Pulmonary artery endothelial cell (primary cell): ENCODE measurements around the gene CPOX. TPM values are rescaled to one million over a fixed set of nuclear protein-coding genes. Genes with fewer than 3 reads are reported as not detected.
"Not testable (repeated sequence)": the region's sequence is repeated elsewhere in the genome, so short reads cannot be mapped to it uniquely, and the experiment has no call there.

ENCODE experiments used
- DNase-seq: peaks from one replicate; pipeline ENCODE4 v3.0.0-alpha.2; 2011; ENCODE audit warnings: low read depth, low spot score
- total RNA-seq: library from RNA; depleted of rRNA; stranded (reverse); fragments of >200 nt; gene quantifications from 2 replicates; pipeline ENCODE4 v1.2.3, GENCODE V29; 2014

CPOX gene
- total RNA-seq, 1 donor from 2014 or later = 25.6 TPM

DNA sequence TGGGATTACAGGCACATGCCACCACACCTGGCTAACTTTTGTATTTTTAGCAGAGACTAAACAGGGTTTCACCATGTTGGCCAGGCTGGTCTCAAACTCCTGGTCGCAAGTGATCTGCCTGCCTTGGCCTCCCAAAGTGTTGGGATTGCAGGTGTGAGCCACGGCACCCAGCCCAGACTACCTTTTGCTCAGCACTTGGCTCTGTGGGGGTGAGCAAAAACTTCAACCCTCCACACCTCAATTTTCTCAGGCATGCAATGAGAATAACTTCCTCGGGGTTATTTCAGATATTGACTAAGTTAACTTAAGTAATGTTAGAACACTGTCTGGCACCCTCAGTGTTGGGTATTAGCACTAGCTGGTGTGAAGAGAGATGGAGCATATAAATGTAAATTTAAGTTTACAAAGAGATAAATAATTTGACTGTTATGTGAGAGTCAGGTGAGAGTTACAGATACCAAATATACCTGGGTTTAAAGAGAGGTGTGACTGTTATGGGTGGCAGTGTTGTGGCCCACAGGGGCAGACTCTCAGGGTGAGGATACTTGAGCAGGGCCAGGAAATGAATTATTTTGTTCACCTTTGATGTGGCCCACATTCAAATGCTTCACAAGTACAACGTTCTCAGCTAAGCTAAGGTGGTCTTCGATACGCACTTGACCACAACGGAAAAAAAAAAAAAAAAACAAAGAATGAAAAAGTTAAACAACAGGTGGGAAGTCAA lies 29.0 kb downstream of the CPOX start:
- DNase-seq = no peak

DNA sequence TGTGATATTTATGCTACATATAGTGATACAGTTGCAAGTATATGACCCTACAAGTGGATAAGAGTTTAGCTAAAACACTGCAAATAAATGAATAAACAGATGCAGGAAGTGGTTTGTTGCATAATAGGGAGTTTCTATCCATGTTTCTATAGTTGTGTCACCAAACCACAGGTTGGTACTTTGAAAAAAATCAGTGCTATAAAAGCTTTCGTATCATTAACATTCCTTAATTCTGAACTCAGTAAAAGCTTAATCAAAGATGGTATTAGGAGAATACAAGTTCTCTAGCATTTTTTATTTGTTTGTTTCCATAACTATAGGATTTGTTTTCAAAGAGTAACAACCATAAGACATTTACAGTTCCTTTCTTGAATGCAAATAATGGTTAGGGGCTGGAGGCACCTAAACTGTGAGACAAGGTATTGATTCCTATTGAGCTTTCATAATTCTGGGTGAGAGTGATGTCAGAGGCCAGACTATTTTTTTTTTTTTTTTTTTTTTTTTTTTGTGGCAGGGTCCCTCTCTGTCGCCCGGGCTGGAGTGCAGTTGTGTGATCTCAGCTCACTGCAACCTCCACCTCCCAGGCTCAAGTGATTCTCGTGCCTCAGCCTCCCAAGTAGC lies 29.6 kb downstream of the CPOX start:
- no peak for DNase-seq

DNA sequence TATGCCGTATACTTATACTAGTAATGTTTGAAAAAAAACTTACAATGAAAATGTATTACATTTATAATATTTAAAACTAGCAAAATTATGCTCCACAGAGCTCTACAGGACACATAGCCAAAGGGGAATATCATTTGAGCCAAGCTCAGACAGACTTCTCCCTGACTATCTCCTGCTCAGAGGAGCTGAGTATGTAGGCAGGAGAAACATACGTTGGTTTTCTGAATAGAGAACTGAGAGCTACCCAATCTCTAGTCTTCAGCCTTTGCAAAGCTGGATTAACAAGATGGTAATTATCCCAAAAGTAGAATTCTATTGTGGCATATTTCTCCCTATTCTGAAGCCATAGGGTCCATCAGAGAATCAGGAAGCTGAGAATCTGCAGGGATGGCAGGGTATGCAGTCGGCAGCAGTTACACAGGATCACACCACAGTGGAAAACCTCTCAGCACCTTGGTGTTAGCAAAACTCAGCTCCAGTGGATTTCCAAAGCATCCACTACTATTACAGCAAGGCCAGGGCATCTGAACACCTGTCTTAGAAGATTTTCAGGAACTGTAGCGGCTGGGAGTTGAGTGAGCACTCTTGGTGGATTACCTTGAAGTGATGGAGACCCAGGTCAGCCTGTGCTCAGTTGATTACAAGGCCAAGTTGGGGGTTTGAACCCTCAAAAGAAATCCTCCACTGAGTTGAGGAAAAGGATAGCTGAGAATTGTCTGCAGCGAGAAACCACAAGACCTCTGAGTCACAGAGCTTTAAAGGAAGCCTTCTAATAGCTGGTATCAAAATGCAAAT lies 31.5 kb downstream of the CPOX start:
- no peak for DNase-seq

DNA sequence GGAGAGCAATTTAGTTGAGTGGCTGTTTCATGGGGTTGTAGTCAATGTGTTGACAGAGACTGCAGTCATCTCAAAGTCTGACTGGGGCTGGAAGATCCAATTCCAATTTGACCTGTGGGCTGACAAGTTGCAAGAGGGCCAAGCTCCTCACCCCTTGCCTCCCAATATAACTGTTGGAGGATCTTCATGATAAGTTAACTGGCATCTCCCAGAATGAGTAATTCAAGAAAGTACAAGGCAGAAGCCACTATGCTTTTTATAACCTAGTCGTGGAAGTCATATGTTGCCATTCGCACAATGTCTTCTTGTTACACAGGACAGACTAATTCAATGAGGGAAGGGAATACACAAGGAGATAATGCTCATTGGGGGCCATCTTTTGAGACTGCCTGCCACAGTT lies 32.5 kb downstream of the CPOX start:
- DNase-seq = no peak

DNA sequence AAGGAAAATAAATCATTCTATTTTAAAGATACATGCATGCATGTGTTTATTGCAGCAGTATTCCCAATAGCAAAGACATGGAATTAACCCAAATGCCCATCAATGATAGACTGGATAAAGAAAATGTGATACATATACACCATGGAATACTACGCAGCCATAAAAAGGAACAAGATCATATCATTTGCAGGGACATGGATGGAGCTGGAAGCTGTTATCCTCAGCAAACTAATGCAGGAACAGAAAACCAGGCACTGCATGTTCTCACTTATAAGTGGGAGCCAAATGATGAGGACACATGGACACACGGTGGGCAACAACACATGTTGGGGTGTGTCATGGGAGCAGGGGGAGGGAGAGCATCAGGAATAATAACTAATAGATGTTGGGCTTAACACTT lies 33.6 kb downstream of the CPOX start:
- DNase-seq = not testable (repeated sequence)

DNA sequence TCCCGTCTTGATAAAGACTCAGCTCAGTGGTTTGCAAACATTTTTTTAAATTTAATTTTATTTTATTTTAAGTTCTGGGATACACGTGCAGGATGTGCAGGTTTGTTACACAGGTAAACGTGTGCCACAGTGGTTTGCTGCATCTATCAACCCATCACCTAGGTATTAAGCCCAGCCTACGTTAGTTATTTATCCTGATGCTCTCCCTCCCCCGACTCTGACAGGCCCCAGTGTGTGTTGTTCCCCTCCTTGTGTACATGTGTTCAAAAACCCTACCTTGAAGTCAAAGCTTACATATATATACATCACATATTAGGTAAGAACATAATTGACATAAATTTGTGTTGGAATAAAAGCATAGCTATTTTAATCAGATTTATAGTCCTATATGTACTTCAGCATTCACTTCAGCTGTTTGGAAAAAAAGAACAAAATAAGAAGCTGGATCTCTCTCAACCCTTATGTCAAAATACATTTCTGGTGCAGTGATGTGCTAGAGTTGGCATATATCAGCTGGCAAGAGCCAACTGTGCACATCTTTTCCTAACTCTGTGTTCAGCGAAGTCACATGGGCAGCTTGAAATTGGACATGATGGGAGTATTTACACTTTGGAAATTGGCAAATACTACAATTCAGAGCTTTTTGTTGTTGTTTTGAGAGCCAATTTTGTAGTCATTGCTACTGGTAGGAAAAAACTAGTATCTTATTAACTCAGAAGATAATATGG lies 35.1 kb downstream of the CPOX start:
- DNase-seq = no peak

DNA sequence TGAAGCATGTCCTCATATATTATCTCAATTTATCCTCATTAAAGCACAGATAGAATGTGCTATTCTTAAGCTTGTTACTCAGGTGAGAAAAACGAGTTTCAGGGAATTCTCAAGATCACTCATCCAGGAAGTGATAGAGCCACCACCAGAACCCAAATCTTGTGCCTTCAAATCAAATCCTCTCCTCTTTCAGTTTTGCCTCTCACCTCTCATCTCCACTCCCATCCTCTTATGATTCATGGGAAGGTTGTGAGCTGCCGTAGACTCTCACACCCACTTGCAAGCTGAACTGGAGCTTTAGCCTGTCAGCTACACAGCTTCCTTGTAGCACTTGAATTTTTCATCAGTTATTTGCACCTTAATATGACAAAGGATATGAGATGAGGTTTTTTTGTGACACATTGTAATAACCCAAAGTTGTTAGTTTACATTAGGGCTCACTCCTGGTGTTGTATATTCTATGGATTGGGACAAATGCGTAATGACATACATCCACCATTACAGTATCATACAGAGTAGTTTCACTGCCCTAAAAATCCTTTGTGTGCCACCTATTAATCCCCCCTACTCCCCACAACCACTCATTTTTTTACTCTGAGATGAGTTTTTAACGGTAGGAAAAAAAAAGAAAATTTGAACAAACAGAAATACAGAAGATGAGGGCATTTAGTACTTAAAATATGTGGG lies 35.9 kb downstream of the CPOX start:
- no peak for DNase-seq

DNA sequence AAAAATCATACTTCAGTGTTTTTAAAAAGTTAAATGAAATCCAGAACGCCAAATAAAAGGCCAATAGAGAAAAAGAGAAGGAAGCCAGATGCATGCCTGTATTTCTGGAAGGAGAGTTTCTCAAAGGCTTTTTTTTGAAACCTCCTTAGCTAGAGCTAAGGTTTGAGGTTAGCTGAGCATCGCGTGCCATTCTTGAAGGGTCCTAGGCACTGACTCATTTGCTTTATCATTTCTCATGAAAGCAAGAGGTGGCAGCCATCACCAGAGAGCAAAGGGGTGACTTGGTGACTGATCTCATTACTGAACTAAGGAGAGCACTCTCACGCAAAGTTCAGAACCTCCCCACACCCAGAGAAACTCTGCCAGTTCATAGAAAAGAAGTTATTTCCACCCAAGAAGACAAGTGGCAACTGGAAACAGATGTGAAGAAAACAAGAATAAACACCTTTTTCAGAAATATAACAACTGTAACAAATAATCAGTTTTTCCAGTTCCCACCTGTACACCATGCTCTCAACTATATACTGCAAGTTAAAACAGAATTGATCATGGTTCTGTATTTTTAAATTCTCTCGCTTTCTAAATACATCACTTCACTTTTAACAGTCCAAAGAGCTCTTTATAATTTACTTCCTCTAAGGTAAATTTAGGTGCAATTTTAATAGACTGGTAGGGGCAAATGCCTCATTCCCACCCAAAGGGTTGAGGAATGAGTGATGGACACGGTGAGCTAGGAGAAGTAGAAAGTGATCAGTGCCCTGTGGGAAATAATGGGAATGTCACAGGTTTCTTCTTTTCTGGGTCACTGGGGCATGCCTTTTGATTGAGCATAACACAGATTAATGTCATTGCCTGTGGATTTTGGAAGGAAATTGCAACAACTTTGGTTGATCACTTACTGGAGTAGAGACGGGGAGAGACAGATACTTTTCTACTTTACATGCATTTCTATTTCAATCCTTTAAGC lies 37.0 kb downstream of the CPOX start:
- DNase-seq = no peak

DNA sequence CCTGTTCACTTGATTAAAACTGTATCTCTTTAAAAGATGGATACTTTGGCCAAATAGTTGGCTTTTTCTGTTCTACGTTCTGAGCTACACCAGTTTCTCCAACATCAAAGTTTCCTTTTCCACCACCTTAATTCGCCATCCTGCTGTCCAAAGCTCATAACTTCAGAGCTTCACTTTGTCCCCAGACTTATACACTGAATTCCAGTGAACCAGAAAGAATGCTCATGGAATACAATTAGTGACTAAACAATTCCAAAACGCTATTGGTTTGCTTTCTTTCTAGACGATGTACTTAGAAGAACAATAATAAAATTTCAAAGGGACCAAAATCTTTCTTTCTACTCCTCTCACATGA lies 38.4 kb downstream of the CPOX start:
- DNase-seq = no peak

DNA sequence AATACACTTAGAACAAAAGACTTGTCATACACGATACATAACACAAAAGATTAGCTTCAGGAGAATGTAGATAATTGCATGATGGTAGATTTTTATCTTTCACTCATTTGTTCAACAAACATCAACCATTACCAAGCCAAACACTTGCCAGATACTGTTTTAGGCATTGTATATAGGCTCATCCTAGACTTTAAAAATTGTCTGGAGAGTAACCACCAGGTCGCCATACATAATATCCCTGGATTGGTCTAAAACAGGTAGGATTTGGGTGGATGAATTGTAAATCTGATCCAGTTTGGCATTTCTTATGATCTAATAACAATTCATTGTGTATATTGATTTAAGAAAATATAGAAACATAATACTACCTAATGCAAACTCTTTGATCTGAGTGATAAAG lies 38.8 kb downstream of the CPOX start:
- DNase-seq = no peak

DNA sequence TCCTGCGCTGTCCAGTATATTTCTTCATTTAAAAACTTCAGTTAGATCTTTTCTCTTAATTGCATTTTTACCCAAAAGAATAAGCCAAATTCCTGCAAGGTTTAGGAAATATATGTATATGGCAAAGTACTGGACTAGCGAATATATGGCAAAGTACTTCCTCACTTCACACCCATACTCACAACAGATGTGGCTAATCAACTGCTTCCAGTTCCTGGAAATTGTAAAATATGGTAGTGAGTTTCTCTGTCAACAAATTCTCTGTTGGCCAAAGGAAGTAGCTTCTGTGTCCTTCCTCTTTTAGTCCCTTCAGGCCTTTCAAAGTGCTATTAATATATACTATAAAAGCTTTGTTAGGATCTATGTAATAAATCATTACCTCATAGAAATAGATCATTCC lies 39.7 kb downstream of the CPOX start:
- no peak for DNase-seq

DNA sequence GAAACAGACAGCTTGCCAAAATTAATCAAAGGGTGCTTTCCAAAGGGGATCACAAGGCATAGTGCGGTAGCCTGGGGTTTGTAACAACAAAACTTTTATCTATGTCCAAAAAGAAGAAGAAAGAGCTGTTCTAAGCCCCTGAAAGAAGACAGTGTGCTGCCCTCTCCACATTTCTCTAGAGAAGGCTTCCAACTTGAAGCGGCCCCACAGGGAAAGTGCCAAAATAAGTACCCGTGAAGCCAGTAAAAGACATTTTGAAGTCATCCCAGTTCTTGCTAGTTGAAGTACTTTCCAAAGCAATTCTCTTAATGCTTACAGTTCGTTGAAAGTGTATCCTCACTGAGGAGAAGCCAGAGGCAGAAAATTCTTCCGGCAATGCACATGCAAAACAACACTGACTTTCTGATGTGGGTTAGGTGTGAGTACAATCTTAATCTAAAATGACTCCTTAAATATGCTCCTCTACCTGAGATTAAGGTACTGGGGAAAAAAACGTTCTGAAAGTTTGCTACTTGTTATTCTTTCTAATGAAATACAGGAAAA lies 40.3 kb downstream of the CPOX start:
- no peak for DNase-seq

DNA sequence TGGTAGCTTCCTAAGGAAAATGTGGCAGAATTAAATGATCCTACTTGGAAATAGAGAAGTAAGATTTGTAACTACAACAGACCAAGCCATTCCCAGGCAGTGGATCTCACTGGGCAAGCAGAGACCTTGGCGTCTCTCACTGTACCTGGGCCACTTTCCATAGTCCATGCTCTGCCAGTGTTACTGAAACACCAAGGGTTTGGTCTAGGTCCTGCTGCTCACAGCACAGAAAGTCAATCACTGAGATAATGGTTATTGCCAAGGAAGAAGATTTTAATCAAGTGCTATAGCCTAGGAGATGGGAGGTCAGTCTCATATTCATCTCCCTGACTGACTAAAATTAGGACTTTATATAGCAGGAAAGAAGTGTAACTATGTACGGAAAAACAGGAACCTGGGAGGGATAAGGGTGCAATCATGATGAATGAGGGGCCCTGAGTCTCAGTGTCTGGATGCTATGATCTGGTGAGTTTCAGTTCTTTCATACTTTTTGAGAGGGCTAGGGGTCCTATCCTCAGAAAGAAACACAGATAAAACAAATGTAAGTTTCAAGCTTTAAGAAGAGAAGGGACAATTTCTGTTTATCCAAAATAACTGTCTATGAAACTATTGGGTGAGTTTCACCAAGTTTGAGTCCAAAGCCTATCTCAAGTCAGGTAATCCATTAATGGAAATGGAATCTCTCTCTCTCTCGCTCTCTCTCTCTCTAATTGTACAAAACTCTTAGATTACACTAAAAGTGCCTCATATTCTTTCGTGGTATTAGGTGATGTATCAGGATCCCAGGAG lies 41.0 kb downstream of the CPOX start:
- DNase-seq = no peak

DNA sequence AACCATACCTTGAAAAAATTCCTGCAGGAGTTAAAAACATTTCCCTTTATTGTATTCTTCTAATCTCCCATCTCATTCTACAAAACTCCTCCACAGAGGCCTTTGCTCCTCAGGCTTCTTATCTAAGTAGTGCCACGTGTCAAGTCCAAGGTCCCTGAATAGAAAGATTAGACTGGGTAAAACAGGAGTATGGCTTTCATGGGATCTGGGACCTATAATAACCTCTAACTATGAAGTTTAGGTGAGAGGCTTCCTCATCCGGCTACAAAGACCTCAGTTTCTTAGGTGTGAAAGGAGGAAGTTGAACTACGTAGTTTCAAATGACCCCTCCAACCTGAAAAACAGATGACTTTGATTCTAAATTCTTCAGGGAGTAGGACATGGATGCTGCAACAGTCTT lies 41.7 kb downstream of the CPOX start:
- DNase-seq = no peak

DNA sequence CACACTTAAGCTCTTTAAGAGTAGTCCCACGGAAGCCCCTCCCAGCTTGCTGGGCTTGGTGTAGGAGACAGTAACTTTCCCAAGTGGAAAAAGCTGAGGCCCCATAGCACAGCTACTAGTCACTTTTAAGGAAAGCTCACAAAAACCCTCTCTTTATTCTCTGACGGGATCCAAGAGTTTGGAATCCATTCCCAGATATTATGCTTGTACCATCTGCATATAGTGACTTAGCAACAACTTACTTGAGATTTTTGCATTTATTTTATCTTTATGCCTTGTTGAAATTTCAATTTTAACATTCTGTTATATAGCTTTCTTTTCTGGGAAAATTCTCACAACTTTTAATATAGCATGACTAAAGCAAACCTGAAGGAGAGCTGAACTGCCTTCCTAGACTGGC lies 42.2 kb downstream of the CPOX start:
- DNase-seq = no peak

DNA sequence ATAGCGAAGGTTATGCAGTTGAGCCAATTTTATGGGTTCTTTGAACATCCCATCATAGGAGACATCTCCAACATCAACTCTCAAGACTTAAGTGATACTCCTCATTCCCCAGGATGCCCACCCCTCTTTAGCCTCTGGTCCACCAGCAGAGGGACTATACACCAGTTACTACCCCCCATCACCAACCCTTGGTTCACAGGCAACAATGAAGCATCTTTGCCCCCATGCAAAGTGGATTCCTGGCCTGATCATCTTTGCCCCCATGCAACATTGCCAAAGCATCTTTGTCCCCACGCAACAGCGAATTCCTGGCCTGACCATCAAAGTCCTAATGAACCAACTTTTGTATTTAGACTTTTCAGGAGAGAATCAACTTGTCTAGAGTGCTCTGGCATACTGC lies 42.6 kb downstream of the CPOX start:
- DNase-seq = no peak

DNA sequence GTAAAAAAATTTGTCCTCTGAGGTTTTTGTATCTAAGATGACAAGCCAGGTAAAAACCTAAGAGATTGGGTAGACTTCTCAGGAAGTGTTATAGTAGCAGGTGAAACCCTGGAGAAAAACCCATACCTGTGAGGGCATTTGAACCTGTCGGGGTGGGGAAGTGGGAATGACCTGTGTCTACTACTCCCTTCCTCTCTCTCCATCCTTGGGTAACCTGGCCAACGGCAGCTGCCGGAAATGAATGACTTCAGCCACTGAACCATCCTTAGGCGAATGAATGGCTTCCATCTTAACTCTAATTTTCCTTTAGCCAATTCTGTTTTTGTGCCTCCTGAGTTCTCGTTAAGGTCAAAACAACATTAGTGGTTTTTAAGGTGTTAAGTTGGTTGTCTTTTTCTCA lies 44.9 kb downstream of the CPOX start:
- no peak for DNase-seq

DNA sequence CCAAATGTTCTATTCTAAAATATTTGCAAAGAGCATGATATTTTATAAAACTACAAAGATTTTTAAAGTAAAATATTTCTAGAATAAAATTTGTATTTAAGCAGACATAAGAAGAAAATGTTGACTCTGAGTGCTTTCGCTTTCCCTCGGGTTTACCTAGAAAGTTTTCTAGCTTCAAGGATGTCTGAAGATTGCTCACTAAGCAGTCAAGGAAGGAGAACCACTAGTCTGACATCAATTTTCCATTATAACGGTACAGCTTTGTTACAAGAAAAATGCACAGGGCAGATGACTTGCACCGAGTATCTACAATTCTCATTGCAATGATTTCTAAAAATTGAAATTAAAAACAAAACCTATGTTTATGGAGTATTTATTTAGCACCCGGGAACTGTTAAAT lies 47.5 kb downstream of the CPOX start:
- no peak for DNase-seq

DNA sequence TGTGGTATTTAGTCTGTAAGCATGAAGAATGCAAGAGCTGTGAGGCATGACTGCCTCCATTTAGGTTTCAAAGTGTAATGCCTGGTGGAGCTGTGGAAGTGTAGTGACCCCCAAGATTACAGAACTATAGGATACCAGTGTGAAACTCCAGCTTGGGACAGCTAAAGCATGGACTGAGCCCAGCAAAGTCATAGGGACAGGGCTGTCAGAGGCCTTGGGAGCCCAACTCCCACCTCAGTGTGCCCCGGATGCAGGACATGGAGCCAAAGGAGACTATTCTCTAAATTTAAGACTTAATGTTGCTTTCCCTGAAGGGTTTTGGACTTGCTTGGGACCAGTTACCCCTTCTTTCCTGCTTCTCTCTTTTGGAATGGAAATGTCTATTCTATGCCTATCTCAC lies 50.8 kb downstream of the CPOX start:
- no peak for DNase-seq
